Measurements from ENCODE around the gene WDR64. TPM values are rescaled to one million over a fixed set of nuclear protein-coding genes. Genes with fewer than 3 reads are reported as not detected.

The WDR64 gene
- total and polyA plus RNA-seq, 2 experiments from 2014 or later = not detected

GRCh38 chr1:241714321-241715218 is 62.5 kb downstream of the WDR64 start:
- H3K9me3 ChIP-seq (ENCODE audit: low read depth) = no peaks in the 10 kb centered on the region
- TF ChIP-seq CTCF (IDR thresholded peaks at IDR 0.05; ENCODE audit: low read depth, low read length) = no peak
- H3K27ac ChIP-seq = no peak overlapping the region
- no peak overlapping the region for H3K4me3 ChIP-seq
- DNase-seq (ENCODE audit: low read depth in 1 of 2, low spot score in 1 of 2) = peak in 1 of 2 donors; percentile 14
- H3K27me3 ChIP-seq = no peaks in the 10 kb centered on the region
- peaks cover 12% of the 10 kb centered on the region for H3K4me1 ChIP-seq (ENCODE audit: low read depth)
- no peaks in the 10 kb centered on the region for H3K36me3 ChIP-seq

GRCh38 chr1:241715435-241715834 is 63.4 kb downstream of the WDR64 start:
- Histone ChIP-seq H3K4me3 (no peak overlapping the region), H3K4me1 (ENCODE audit: low read depth) (peaks cover 12% of the 10 kb centered on the region), H3K36me3 (no peaks in the 10 kb centered on the region), H3K9me3 (ENCODE audit: low read depth) (no peaks in the 10 kb centered on the region), H3K27me3 (no peaks in the 10 kb centered on the region), H3K27ac (no peak overlapping the region)
- TF ChIP-seq CTCF (IDR thresholded peaks at IDR 0.05; ENCODE audit: low read depth, low read length) = no peak
- DNase-seq (ENCODE audit: low read depth in 1 of 2, low spot score in 1 of 2) = no peak

- no peaks in the 10 kb centered on the region for H3K36me3 ChIP-seq
- H3K4me3 ChIP-seq = no peak overlapping the region
- no peaks in the 10 kb centered on the region for H3K9me3 ChIP-seq (ENCODE audit: low read depth)
- H3K27ac ChIP-seq = no peak overlapping the region
- H3K4me1 ChIP-seq (ENCODE audit: low read depth) = peaks cover 12% of the 10 kb centered on the region
- no peak for DNase-seq (ENCODE audit: low read depth in 1 of 2, low spot score in 1 of 2)
- no peaks in the 10 kb centered on the region for H3K27me3 ChIP-seq
- no peak for TF ChIP-seq CTCF (IDR thresholded peaks at IDR 0.05; ENCODE audit: low read depth, low read length)
These were observed 63.9 kb downstream of the WDR64 start for GRCh38 chr1:241715956-241716355.

GRCh38 chr1:241716915-241717656 is 65.0 kb downstream of the WDR64 start:
- no peaks in the 10 kb centered on the region for H3K27me3 ChIP-seq
- DNase-seq (ENCODE audit: low read depth in 1 of 2, low spot score in 1 of 2) = no peak
- H3K9me3 ChIP-seq (ENCODE audit: low read depth) = no peaks in the 10 kb centered on the region
- H3K27ac ChIP-seq = no peak overlapping the region
- H3K36me3 ChIP-seq = no peaks in the 10 kb centered on the region
- no peak overlapping the region for H3K4me3 ChIP-seq
- H3K4me1 ChIP-seq (ENCODE audit: low read depth) = peaks cover 12% of the 10 kb centered on the region
- no peak for TF ChIP-seq CTCF (IDR thresholded peaks at IDR 0.05; ENCODE audit: low read depth, low read length)

GRCh38 chr1:241717975-241718374 is 65.9 kb downstream of the WDR64 start:
- Histone ChIP-seq H3K9me3 (ENCODE audit: low read depth) (no peaks in the 10 kb centered on the region), H3K4me3 (no peak overlapping the region)
- no peak for DNase-seq (ENCODE audit: low read depth in 1 of 2, low spot score in 1 of 2)

More at GRCh38 chr1:241717975-241718374, 65.9 kb downstream of the WDR64 start:
- H3K36me3 ChIP-seq = no peaks in the 10 kb centered on the region
- no peak for TF ChIP-seq CTCF (IDR thresholded peaks at IDR 0.05; ENCODE audit: low read depth, low read length)
- no peaks in the 10 kb centered on the region for H3K27me3 ChIP-seq
- H3K4me1 ChIP-seq (ENCODE audit: low read depth) = peaks cover 12% of the 10 kb centered on the region
- H3K27ac ChIP-seq = no peak overlapping the region
